GM18498 (cell line): ENCODE data around the gene MOAP1.
"Not testable (repeated sequence)": the region's sequence is repeated elsewhere in the genome, so short reads cannot be mapped to it uniquely, and the experiment has no call there.

Experiments used
- ATAC-seq: cut with Tn5 transposase; IDR thresholded peaks from one replicate; pipeline ENCODE4 v1.9.1; 2021; ENCODE audit warnings: mild to moderate bottlenecking, moderate library complexity; ENCODE audit not compliant: unreplicated experiment

MOAP1 gene

DNA sequence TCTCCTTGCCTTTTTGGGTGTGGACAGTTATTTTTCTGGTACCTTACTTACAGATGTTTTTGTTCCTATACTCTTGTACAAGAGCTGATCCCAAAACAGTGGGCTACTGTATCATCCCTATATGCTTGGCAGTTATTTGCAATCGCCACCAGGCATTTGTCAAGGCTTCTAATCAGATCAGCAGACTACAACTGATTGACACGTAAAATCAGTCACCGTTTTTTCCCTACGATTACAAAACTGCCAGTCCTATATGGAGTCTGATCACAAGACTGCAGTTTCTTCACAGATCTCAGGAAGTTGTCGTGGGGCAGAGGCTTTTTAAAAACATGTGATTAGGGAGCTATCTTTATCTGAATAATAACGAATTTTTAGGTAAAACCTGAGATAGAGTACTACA lies 1.8 kb upstream of the MOAP1 start:
- no peak for ATAC-seq

DNA sequence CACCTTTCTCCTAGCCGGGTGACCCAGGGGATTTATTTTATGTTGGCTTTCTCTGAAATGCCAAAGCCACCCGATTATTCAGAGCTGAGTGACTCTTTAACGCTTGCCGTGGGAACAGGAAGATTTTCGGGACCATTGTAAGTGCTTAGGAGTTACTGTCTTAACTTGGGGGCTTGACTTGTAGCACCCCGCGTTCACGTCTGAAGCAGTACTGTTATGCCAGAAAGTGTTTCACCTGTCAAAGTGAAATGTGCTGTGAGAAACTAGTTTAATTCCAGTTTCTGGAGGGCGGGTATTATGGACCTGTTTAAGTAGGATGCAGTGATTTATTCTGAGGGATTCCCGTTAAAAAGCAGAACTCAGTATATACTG lies 638 bp upstream of the MOAP1 start:
- peak; percentile 9 for ATAC-seq

DNA sequence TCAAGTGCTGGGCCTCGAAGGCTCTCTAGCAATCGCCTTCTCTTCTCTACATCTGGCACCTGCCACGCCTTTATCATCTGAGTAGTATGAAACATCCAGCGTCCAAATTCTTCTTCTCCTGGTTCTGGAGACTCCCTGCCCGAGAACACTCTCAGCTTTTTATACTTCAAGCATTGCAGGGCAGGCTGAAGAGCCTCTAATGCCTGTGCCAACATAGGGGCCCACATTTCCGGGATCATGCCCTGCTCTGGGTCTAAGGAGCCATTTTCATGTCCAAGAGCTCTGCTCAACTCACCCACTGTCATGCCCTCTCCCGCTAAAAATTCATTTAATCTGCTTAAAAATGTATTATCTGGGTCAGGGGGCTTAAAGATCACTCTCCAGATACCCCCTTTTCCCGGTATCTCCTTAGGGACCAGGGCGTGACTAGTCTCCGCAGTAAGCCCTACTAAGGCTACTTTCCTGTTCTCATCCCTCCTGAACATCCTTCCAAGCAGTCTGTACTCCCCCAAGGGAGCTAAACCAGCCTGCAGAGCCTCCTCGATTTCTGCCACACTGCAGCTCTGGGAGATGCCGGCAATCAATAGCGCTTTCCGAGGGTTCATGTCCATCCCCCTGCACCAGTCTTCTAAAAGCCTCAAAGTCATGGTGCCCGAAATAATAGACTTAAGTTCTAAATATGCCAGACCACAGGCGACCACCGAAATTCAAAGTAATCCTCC lies 940 bp downstream of the MOAP1 start:
- ATAC-seq, result no peak

DNA sequence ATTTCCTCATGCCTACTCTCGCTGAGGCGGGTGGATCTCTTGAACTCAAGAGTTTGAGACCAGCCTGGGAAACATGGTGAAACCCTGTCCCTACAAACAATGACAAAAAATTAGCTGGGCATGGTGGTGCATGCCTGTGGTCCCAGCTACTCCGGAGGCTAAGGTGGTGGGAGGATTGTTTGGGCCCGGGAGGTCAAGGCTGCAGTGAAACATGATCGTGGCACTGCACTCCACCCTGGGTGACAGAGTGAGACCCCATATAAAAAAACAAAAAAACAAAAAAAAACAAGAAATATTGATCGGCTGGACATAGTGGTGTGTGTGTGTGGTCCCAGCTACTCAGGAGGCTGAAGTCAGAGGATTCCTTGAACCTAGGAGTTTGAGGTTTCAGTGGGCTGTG lies 9.2 kb downstream of the MOAP1 start:
- no peak for ATAC-seq

DNA sequence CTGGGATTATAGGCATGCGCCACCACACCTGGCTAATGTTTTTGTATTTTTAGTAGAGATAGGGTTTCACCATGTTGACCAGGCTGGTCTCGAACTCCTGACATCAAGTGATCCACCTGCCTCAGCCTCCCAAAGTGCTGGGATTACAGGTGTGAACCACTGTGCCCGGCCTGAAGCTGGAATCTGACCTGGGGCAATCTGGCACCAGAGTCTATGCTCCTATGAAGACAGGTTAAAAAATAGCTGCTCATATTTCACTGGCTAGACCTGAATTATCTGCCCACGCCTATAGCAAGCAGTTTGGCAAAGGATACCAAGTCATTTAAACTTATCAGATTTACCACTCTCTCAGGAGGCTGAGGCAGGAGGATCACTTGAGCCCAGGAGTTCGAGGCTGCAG lies 10.0 kb downstream of the MOAP1 start:
- not testable (repeated sequence) for ATAC-seq

DNA sequence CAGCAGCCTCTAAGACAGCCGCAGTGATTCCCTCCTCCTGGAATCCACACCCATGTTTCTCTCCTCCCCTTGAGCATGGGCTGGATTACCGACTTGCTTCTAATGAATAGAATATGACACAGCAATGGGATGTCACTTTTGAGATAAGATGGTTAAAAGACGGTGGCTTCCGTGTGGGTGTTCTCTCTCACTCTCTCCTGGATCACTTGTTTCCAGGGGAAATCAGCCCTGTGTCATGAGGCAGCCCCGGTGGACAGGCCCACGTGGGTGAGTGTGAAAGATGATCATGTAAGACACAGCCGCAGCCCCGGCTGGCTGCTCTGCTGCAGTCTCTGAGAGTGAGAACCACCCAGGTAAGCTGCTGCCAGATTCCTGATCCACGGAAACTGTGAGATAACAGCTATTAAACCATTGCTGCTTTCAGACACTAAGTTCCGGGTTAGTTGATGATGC lies 10.7 kb downstream of the MOAP1 start:
- no peak for ATAC-seq

DNA sequence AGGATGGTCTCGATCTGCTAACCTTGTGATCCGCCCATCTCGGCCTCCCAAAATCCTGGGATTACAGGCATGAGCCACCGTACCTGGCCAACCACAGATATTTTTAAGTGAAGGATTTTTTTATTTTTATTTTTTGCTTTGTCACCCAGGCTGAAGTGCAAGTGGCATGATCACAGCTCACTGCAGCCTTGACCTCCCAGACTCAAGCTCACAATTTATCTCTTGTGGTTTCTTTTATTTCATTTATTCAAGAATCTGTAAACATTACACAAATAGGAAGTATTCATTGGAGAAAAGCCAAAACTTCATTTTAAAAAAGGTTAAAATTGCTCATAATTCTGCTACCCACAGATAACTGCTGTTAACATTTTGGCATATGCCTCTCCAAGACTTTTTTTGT lies 13.3 kb downstream of the MOAP1 start:
- ATAC-seq, result no peak

DNA sequence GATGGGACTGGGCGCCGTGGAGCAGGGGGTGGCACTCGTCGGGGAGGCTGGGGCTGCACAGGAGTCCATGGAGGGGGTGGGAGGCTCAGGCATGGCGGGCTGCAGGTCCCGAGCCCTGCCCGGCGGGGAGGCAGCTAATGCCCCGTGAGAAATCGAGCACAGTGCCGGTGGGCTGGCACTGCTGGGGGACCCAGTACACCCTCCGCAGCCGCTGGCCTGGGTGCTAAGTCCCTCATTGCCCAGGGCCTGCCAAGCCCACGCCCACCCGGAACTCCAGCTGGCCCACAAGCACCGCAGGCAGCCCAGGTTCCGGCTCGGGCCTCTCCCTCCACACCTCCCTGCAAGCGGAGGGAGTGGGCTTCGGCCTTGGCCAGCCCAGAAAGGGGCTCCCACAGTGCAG lies 14.6 kb downstream of the MOAP1 start:
- not testable (repeated sequence) for ATAC-seq

DNA sequence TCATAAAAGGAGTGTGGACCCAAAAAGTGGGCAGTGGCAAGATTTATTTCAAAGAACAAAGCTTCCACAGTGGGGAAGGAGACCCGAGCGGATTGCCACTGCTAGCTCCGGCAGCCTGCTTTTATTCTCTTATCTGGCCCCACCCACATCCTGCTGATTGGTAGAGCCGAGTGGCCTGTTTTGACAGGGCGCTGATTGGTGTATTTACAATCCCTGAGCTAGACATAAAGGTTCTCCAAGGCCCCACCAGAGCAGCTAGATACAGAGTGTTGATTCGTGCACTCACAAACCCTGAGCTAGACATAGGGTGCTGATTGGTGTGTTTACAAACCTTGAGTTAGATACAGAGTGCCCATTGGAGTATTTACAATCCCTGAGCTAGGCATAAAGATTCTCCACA lies 15.1 kb downstream of the MOAP1 start:
- ATAC-seq, result not testable (repeated sequence)

DNA sequence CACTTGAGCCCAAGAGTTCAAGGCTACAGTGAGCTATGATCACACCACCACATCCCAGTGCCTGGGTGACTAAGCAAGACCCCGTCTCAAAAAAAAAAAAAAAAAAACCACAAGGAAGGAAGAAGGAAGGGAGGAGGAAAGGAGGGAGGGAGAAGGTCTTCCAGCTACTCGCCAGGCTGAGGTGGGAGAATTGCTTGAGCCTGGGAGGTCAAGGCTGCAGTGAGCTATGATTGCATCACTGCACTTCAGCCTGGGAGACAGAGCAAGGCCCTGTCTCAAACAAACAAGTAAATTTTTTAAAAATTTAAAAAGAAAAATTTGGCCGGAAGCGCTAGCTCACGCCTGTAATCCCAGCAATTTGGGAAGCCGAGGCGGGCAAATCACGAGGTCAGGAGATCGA lies 16.1 kb downstream of the MOAP1 start:
- ATAC-seq, result not testable (repeated sequence)

DNA sequence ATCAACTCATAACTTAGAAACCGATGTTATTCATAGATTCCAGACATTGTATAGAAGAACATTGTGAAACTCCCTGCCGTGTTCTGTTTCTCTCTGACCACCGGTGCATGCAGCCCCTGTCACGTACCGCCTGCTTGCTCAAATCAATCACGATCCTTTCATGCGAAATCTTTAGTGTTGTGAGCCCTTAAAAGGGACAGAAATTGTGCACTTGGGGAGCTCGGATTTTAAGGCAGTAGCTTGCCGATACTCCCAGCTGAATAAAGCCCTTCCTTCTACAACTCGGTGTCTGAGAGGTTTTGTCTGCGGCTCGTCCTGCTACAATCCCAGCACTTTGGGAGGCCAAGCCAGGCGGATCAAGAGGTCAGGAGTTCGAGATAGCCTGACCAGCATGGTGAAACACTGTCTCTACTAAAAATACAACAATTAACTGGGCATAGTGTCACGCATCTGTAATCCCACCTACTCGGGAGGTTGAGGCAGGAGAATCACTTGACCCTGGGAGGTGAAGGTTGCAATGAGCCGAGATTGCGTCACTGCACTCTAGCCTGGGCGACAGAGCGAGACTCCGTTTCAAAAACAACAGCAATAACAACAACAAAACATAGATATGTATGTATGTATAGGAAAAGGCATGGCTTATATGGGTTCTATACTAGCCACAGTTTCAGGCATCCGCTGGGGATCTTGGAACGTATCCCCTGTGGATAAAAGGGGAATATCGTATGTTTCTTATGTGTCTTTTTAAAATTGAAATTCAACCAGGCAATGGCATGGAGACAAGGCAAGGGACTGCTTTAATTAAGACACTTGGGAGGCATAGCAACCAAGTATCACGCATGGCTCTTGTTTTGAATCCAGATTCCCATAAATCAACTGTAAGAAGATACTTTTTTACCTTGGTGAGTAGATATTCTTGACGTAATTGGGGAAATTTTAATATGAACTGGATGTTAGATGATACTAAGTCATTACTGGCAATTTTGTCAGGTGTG lies 19.1 kb downstream of the MOAP1 start:
- ATAC-seq, result not testable (repeated sequence)

DNA sequence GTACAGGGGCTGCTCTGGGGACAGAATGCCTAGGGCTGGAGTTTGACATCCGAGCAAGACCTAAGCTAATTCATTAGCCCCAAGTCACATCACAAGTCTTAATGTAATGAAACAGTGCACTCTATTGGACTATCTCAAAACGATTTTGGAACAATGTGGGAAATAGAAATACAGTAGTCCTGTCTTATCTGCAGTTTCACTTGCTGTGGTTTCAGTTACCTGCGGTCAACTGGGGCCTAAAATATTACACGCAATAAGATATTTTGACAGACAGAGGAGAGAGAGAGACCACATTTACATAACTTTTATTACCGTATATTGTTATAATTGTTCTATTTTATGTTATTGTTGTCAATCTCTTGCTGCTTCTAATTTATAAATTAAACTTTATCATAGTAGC lies 21.1 kb downstream of the MOAP1 start:
- ATAC-seq, result no peak

DNA sequence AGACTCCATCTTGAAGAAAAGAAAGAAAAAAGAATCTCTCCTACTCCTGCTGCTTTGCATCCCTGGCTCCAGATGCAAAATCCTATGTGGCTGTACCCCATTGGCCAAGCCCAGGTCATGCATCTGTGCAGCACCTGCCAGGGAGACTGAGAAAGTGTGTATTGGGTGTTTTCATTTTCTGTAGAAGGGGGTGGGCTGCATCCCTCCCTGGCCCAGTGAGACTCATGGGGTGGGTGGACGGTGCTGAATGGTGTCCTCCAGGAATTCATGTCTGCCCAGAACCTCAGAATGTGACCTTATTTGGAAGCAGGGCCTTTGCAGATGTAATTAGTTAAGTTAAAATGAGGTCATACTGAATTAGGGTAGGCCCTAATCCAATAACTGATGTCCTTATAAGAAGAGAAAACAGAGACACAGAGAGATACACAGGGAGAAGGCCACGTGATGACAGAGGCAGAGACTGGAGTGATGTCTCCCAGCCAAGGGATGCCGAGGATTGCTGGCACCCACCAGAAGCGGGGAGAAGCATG lies 23.2 kb downstream of the MOAP1 start:
- no peak for ATAC-seq

DNA sequence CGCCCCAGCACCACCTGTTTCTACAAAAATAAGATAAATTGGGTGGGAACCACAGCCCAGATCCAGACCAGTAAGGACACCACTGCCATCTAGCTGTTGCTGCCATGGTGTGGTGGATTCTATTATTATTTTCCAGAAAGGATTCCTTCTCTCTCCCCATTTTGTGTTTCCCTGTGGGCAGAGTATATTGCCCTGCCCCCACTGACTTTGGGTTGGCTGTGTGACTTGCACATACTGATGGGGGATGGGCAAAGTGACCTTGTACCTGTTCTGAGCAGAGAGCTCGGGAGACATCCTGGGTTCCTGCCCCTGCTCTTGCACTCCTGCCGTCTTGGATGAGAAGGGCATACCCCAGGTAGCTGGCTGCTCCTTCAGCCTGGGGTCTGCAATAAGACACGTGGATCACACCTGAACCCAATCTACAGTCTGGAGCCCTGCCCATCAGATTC lies 24.3 kb downstream of the MOAP1 start:
- no peak for ATAC-seq

DNA sequence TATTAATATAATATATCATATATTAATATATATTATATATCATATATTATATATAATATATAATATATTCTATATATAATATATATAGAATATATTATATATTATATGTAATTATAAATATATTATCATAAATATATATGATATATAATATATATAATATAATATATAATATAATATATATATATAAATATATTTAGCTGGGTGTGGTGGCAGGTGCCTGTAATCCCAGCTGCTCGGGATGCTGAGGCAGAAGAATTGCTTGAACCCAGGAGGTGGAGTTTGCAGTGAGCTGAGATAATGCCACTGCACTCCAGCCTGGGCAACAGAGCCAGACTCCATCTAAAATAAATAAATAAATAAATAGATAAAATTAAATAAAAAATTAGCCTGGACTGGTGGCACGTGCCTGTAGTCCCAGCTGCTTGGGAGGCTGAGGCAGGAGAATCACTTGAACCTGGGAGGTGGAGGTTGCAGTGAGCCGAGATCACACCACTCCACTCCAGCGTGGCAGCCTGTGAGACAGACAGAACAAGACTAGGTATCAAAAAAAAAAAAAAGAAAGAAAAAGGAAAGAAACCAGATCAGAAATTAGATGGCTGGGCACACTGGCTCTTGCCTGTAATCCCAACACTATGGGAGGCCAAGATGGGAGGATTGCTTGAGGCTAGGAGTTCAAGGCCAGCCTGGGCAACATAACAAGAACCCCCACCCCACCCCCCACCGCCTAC lies 24.9 kb downstream of the MOAP1 start:
- ATAC-seq, result not testable (repeated sequence)

DNA sequence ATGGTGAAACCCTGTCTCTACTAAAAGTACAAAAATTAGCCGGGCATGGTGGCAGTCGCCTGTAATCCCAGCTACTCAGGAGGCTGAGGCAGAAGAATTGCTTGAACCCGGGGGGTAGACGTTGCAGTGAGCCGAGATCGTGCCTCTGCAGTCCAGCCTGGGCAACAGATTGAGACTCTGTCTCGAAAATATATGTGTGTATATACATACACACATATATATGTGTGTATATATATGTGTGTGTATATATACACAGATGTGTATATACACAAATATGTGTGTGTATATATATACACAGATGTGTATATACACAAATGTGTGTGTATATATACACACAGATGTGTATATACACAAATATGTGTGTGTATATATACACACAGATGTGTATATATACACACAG lies 26.3 kb downstream of the MOAP1 start:
- not testable (repeated sequence) for ATAC-seq

DNA sequence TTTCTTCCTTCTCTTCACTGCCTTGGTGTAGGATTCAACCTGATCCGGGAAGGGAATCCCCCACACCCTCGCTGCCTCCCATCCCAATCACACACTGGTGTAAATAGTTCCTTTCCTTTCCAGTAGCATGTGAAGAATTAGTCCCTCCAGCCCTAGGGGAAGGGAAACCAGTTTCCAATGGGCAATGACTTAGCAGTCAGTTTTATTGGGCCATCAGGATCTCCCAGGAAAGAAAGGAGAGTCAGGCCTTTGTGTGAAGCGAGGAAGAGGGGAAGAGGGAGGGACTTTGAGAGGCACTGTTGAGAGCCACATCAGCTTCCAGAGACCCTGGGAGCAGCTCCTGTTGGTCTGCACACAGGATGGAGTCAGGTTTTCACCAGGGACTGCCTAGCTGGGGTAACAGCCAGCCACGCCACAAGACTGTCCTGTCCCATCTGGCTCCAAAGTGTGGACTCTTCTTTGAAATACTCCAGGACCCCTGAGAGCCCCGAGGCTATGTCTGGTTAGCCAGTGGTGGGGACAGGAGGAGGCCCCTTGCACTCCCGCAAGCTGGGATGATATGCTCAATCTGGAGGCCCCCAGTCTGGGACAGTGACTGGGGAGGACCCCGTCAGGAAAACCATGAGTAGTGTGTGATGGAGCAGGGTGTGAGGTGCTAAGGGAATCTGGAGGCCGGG lies 27.9 kb downstream of the MOAP1 start:
- no peak for ATAC-seq

DNA sequence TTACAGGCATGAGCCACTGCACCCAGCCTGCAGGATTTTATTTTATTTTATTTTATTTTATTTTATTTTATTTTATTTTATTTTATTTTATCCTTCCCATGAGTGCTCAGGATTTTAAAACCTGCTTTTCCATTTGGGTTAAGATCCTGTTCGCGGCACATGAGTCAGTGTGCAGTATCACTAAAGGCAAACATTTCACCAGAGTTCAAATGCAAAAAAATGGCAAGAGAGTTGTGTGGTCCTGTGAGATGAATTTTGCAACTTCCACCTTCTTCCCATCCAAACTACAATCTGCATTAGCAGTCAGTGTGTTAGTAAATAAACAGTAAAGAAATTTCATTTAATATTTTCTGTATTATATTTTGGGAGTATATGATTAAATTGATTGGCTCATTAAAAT lies 29.0 kb downstream of the MOAP1 start:
- no peak for ATAC-seq

DNA sequence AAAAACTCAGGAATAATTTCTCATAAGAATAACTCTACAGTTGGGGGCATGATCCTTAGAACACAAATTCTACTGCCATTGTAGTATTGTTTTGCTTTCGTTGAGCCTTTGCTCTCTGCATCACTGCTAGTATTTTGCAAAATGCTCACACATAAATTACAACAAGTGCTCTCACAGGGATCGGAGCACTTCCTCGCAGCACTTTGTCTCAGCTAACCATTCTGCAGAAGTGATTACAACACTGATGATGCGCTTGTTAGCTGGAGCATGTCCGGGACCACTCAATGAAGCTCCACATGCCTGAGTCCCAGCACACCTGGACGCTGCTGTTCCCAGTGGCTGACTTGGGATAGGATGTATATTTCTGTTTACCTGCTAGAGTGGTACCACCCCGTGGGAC lies 31.6 kb downstream of the MOAP1 start:
- ATAC-seq, result no peak
